HCEC 1CT (cell line): Measurements from ENCODE around the gene FAM53C.
"Not testable (repeated sequence)": the region's sequence is repeated elsewhere in the genome, so short reads cannot be mapped to it uniquely, and the experiment has no call there.

Experiments
- DNase-seq: peaks from one replicate; pipeline ENCODE4 v3.0.0-alpha.2; 2017

FAM53C gene

DNA sequence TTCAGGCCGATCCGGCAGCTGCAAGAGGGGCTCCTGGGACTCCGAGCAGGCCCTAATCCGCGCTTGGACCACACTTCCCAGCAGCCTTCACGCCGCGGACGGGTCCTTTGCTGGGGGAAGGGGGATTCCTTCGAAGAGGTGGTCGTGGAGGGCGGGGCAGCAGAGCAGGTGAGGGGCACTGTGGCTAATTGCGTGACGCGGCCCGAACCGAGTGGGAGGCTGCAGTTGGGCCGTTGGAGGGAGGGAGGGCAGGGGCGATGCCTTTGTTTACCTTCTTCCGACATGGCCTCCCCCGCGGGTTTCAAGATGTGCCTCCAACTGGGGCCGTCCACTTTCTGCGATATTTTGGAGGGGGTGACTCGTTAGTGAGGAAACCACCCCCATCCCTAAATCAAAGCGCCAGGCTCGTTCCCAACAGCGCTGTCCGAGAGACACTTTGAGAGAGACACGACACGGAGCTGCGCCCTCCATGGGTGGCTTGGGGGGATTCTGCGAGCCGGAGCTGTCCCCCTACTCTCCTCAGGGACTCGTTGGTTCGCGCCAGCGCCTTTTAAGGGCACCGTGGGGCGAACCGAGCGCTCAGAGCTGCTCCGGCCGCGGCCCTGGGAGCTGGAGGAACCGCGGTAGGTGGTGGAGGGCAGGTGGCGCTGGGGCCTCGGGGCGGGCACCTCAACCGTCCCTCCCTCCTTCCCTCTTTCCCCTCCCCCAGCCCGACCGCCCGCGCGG, at the start of gene FAM53C:
FAM53C (plus strand) TSS at position 582 of the 726 bp plus-strand sequence. CDS start 3,070 bp downstream, outside the sequence.
- DNase-seq: peak; percentile 87

- DNase-seq: no peak
These were observed 48.8 kb upstream of the FAM53C start for GRCh38 chr5:138289296-138289695.

DNA sequence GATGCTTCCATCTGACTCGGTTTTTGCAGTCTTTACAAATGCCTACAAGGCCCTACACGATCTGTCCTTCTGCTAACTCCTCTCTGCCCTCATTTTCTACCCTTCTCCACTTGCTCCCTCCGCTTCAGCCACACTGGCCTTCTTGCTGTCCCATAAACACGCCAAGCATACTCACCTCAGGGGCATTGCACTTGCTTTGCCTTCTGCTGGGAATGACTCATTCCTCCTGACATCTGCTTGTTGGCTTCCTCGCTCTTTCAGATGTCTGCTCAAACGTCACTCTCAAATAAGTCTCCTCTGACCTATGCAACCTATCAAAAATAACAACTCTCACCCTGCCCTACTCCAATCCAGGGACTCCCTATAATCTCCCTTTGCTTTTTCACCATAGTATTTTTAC, 34.7 kb upstream of the FAM53C start:
- DNase-seq: peak; percentile 11

GRCh38 chr5:138305797-138306196, 32.3 kb upstream of the FAM53C start:
- DNase-seq: no peak

DNA sequence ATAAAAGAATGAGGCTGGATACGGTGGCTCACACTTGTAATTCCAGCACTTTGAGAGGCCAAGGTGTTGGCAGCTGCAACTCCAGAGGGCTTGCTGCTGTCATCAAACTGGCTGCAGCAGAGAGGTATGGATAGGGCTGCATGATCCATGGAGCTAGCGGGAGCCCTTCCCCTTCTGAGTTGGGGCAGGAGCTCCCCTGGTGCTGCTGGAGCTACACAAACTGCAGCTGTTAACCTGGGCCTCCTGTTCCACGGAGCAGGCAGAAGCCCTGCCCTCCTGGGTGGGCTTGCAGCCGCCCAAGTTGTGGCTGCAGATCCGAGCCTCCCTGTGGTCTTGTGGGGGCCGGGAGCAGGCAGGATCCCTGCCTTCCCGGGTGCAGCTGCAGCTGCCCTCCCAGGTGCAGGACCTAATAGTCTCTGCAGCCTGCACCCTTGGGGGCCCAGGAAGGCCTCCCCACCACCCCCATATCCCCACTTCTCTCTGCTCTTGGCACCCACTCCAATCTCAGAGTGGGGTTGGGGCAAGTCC, 22.3 kb upstream of the FAM53C start:
- no peak for DNase-seq

DNA sequence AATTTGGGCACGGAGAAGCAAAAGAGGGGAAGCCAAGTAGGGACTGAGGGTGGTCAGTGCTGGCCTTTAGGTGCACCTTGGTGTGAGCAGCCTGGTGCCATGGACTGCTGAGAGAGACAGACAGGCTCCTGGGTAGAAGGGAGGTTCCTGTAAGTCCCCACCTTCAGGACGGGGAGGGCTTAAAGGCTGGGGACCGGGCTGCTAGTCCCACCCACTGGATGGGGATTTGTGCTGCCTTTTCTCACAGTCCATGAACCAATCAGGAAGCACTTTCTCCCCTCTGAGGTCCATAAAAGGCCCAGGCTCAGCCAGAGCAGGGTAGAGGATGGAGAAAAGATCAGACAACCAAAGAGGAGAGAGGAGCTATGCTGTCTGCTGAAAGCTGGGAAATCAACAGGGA, 21.7 kb upstream of the FAM53C start:
- no peak for DNase-seq

DNA sequence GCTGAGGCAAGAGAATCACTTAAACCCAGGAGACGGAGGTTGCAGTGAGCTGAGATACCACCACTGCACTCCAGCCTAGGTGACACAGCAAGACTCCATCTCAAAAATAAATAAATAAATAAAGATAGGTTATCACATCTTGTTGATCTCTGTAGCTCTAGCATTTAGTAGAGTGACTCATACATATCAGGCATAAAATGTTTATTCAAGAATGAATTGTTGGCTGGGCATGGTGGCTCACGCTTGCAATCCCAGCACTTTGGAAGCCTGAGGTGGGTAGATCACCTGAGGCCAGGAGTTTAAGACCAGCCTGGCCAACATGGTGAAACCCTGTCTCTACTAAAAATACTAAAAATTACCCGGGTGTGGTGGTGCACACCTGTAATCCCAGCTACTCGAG, 19.9 kb upstream of the FAM53C start:
- not testable (repeated sequence) for DNase-seq

DNA sequence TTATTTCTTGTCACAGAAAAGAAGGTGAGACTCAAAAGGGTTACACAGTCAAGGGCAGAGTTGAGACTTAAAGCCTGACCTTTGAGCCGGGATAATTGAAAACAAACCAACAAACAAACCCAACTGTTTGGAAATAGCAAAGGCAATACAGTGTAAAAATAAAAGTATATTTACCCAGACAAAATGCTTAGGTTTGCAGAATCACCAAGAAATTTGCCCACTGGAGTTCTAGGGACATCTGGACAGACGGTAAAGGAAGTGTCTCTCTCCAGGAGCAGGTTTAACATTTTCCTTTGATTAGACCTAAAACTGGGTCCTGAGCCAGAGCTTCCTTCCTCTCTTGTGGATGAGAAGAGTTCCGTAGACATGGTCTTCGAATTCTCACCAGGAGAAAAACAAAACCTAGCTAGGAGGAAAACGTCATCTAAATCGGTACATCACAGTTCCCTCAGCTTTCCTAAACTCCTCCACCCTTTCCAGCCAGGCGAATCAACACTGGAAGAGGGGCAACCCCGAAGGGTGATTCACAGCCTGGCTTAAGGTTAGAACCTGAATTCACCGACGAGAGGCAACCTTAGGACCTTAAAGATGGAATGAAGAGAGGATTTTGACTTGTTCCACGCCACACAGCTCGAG, 7.1 kb upstream of the FAM53C start:
- peak; percentile 29 for DNase-seq

DNA sequence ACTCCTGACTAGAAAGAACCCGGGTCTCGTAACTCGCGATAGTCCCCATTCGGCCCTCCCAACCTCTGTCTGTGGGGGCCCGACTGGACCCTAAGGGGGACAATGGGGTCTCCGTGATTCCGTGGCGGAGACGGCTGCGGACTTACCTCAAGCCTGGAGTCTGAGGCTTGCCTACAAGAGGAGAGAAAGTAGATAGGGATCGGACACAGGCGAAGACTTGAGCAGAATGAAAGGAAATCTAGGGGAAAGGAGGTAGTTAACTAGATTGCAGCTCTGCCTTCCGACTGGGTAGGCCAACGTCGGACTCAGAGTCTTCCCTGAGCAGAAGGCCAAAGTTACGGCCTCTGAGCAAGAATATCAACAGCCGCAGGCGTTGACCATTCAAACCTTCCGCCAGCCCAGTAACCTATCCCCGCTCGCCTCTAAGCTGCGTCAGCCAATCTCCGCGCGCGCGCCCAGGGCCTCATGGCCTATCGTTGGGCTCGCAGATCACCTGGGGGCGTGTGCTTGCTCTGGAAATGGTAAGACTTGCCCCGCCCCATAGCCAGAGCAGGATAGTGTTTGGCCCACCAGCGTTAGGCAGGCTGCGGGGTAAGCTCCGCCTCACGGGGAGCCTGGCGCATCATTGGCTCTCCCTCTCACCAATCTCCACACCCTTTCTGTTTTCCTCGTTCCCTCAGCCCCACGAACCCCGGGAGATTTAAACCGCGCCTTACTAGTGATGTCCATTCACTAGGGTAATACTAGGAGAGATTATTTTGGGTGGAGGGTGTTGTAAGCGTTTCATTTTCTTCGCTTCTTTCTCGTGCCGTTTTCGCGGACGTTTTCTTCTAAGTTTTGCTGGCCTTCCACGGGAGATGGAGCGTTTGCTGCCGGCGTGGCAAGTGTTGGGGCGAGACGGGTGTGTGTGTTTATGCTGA, 6.4 kb upstream of the FAM53C start, which contains the start of gene CDC25C:
CDC25C (minus strand) TSS at position 356 of the 920 bp plus-strand sequence. CDS start 624 bp downstream, outside the sequence.
- peak; percentile 100 for DNase-seq

- peak; percentile 26 for DNase-seq
These were observed 3.1 kb upstream of the FAM53C start for GRCh38 chr5:138334867-138335447.

GRCh38 chr5:138336952-138337684, 948 bp upstream of the FAM53C start:
- DNase-seq: peak; percentile 74

GRCh38 chr5:138338411-138339090, 485 bp downstream of the FAM53C start:
- no peak for DNase-seq

GRCh38 chr5:138339091-138339456, 1.0 kb downstream of the FAM53C start:
- peak; percentile 19 for DNase-seq

DNA sequence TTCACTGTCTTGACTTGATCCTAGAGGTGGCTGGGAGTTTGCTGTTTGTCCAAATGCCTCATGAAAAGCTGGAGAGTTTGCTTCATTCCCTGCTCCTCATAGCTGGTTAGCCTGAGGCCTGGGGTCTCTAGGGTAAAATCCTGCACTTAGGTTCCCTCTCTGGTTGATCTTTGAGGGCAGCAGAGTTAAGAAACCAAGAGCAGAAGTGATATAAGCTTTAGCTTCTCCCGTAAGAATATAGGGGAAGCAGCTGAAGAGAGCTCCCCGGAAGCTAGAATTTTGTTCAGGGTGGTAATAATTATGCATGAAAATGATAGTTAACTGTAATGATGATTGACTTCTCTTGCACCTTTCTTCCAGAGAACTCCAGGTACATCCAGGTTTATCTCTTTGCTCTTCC, 1.4 kb downstream of the FAM53C start:
- no peak for DNase-seq

GRCh38 chr5:138340008-138340407, 1.9 kb downstream of the FAM53C start:
- no peak for DNase-seq

DNA sequence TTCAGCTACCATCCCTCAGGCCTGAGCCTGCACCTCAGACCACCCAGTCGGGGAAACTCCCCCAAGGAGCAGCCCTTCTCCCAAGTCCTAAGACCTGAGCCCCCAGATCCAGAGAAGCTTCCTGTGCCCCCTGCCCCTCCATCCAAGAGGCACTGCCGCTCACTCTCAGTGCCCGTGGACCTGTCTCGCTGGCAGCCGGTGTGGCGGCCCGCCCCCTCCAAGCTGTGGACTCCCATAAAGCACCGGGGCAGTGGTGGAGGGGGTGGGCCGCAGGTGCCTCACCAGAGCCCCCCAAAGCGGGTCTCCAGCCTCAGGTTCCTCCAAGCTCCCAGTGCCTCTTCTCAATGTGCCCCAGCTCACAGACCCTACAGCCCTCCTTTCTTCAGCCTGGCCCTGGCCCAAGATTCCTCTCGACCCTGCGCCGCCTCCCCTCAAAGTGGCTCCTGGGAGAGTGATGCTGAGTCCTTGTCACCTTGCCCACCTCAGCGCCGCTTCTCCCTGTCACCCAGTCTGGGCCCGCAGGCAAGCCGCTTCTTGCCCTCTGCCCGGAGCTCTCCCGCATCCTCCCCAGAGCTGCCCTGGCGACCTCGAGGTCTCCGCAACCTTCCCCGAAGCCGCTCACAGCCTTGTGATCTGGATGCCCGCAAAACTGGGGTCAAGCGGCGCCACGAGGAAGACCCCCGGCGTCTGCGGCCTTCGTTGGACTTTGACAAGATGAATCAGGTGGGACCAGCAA, 7.0 kb downstream of the FAM53C start:
- DNase-seq: no peak

GRCh38 chr5:138346889-138347288, 8.8 kb downstream of the FAM53C start:
- DNase-seq: no peak

DNA sequence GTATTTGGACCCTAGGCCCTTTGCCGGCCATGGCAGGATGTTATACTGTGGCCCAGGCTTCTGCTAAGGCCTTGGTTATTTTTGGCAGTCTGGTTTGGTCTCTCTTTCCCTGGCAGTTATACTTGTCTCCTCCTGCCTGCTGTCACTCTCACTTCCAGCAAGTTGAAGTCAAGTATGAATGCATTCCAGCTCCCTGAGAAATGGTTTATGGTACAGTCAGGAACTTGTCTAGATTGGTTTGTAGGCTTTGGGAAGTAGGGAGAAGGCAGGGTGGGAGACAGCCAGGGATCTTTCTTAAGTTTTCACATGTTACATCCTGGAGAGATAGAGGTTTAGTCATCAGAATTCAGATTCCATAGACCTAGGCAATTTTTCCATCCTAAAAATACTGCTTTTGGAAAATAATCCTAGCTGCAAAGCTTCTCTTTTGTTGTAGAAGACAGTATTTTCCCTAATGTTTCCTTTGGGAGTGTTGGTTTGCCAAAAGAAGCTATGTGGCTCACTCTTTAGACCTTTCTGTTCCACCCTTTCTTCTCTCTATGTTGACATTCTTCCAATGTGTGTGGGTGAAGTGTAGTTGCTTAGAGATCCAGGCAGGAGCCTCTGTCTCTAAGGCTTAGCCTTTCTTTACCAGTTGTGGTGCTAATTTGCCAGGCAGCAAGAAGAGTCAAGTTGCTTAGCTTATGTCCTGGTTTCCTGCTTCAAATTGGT, 11.9 kb downstream of the FAM53C start:
- no peak for DNase-seq

DNA sequence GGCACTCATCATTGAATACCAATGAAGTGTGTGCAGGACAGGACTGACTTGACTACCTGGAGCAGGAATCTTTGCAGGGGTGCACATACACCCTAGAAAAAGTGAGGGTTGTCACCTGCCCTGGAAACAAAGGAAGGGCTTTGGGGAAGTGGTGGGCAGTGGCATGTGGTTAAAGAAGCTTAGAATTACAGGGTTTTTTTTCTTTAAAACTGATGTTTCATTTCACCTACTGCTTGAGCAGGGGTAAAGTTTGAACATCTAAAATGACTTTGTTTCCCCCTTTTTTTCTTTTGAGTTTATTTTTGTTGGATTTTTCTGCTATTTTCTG, 12.5 kb downstream of the FAM53C start:
- no peak for DNase-seq

- DNase-seq: peak; percentile 58
These were observed 13.0 kb downstream of the FAM53C start for GRCh38 chr5:138351056-138351455.
